ENCODE results near the gene TGIF2LX.
"Not testable (repeated sequence)": the region's sequence is repeated elsewhere in the genome, so short reads cannot be mapped to it uniquely, and the experiment has no call there.

The TGIF2LX gene

GRCh38 chrX:89921665-89922064, at the start of gene TGIF2LX:
TGIF2LX (plus strand) TSS chrX:89921908; CDS start chrX:89922086, 178 bp downstream.
- not testable (repeated sequence) for DNase-seq

GRCh38 chrX:89922338-89922934, 728 bp downstream of the TGIF2LX start:
- DNase-seq, result not testable (repeated sequence)

GRCh38 chrX:89943077-89943476, 21.4 kb downstream of the TGIF2LX start:
- not testable (repeated sequence) for DNase-seq

GRCh38 chrX:89965588-89965987, 43.9 kb downstream of the TGIF2LX start:
- not testable (repeated sequence) for DNase-seq

Measured in KG1 (cell line).